ENCODE measurements around the gene FEZF2.

Gene FEZF2

DNA sequence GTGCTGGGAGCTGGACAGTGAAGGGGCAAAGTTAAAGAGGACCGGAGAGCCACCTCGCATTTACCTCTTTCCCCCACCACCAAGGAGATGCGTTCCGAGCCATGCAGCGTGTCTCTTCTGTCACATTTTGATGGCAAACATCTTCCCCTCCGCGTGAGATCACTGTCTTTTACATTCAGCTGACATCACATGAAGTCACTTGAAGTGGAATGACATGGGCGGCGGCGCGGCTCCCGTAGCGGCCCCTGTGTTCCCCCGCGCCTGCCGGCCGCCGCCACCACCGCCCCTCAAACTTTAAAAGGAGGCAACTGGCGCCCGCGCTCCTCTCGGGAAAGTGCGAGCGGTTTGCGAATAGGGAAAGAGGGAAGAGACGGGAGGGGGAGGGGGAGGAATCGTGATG, at the start of gene FEZF2:
TSS of gene FEZF2 (minus strand) at position 336 of the 400 bp plus-strand sequence. CDS start 682 bp downstream, outside the sequence.
- no peak for DNase-seq

DNA sequence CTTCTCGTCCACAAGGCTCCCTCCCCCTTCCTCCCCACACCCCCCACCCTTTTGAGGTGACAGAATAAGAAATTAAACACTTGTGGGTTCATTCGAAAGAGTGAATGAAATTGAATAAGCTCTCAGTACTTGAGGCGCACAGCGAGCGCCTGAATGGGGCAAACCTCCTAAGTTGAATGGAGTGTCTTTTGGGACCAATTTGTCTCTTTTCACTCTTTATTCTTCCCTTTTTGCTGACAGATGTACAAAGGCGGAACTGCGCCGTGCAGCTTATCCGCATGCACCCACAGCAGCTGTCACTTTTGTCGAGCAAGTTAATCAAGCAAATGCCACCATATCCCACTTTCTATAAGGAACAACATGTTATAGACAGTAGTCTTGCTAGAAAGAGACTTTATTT, 47.9 kb upstream of the FEZF2 start:
- DNase-seq = no peak

DNA sequence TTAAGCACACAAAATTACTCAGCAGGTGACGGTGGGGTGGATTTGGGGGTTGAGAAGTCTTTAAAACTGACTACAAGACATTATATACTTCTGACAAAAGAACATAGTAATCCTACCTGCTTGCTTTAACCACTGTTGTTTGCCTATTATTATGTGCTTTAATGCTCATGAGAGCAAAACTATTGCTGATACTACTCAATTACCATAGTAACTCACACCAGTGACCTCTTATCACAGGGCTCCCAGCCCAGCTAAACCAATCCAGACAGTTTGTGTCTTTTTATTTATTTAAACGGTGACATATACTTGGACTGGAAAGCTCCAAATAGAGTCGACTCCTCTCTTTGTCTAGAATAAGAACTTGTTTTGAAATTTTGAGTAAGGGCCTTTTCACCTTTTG, 42.8 kb upstream of the FEZF2 start:
- DNase-seq = no peak

DNA sequence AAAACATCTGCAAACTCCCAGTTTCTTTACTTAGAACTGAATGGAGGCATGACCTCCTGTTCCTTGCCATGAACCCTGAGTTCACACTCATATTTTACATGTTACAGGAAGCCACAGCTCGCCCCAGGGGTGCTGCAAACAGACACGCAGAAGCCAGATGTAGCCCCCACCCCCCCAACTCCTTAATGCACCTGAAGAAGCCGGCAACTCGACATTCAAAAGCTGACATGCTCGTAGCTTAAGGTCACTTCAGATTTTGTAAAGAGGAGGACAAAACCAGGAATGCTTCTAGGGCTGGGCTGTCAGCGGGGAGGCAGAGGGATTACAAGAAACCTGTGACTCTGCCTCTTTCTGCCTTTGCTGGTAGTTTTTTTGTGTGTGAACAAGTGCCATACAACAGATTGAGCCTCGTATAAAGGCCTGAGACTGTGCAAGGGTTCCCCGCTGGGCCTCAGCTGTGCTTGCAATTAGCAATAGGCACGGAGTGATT, 42.0 kb upstream of the FEZF2 start:
- no peak for DNase-seq

DNA sequence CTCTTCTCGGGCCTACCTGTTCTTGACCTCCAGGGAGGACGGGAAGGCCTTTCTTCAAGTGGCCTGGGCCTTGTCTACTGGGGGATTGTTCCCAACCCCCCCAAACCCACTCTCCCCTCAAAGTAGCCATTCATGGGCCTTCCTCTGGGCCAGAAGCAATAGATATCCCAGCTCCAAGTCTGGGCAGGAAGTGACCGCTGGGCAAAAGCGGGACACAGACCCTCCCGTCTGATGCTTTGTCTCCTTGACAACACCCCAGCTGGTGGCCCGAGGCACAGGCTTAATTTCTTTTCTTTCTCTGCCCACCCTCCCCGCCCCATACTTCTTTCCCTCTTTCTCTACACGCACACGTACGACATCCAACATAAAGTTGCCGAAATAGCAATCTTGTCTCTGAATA, 41.4 kb upstream of the FEZF2 start:
- no peak for DNase-seq

DNA sequence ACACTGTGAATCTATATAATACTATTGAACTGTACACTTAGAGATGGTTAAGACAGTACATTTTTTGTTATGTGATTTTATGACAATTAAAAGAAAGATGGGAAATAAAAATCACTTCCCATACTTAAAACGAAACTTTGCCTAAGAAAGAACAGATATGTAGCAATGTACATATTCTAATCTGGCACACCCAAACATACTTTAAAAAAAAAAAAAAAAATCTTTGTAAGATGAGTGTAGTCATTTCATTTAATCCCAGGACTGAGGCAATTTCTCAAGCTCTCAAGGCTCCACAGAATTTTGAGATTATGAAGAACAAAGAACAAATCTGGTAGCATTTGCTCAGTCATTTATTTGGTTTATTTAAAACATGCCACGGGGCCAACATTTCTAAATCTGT, 40.3 kb upstream of the FEZF2 start:
- DNase-seq = no peak

DNA sequence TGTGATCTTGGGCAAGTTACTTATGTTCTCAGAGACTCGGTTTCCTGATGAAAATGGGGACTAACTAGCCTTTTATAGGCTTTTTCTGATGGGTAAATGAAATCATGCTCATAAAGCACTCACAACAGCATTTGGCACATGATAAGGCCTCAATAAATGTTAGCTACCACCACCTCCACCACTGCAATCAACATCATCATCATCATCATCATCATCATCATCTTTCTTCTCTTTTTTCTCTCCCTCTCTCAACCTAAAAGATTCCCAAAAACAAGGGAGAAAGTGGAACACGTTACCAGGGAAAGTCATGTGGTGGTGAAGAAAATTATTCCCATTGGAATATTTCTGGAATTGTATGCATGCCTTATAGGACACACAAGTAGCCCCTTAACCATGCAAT, 33.6 kb upstream of the FEZF2 start:
- DNase-seq = no peak

DNA sequence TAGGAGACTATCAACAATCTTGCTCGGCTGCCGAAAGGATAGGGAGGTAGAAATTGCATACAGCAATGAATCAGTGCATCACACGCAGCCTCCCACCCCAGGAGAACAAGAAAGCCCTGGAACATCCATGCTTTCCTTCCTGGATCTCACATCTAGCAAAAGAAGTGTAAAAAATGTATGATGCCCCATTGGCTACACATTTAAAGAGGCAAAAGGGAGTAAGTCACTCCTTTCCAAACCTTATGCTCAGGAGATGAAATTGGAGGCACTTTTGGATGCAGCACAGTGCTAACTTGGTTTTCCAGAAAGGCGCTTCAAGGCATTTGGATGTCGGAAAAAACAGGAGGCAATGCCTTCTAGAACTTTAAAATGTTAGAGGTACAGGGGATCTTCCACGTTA, 32.2 kb upstream of the FEZF2 start:
- no peak for DNase-seq

DNA sequence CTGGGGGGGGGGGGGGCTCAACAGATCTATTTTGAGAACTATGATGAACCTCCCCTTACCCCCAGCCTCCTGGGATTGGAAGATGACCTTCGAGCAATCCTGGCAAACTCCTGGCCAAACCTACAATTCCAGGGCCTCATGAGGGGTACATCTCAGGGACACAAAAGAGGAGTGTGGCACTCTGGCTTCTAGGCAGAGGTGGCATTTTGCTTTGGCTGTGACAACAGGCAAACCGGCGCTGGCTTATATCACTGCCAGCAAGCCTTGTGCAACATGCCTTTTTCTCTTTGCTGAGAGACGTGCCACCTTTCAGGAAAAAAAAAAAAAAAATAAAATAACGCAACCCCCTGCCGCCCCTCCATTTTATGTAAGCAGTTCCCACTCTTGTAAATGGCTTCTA, 31.8 kb upstream of the FEZF2 start:
- DNase-seq = no peak

DNA sequence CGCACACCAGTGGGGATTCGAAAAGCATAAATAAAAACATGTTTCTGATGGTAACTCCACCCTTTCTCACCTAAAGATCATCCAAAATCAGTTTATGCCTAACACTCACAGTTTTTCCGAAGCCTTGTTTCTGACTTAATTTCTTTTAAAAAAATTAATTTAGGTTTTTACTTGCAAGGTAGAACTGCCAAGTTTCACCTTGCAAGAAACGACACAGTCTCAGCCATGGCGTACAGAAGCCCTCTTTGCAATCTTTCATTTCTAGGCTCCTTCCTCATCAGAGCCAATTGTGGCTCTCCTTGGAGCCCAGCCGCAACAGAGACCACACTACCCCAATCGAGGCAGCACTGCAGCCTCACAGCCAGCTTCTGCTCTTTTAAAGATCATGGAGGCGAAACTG, 31.0 kb upstream of the FEZF2 start:
- no peak for DNase-seq

DNA sequence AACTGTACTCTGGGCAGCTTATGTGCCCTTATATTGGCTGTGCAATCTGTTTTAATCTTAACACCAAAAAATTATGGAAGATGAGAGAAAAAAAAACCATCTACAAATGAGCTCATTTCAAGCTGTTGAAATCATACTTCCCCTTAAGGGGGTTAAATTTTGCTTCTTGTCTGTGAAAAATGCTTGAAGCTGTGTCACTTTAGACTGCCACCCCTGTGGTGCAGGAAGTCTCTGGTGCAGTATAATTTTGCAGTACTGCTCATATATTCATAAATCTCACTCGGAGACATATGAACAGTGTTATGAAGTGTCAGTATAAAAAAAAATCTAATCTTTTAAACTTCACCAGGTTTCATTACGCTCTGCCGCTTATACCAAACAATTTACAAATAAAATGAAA, 30.4 kb upstream of the FEZF2 start:
- DNase-seq = no peak

DNA sequence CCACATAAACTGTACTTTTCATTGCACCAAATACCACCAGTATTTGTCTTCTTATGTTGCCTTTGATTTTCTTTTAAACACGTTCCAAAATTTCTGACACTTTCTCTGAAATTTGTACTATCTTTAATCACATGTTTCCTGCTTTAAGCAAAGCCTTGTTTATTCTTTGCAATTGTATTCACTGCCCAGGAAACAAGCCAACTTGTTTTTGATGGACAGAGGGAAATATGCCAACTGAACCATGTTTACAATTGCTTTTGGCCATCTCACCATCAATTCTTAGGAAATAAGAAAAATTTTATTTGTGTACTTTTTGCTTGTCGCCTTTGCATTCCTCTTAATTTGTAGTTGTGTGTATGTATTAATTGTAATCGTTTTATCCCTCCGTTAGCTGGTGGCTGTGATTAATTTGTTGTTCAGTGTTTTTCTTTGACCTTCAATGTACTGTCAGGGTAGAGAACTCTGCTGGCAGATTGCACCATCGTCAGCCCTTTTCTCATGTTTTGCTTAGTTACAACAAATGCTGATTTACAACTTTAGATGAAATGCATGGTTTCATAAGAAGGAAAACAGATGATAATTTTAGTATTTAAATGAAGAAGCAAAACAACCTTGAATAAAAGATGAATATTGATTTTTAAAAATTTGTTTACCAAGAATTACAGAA, 19.4 kb upstream of the FEZF2 start:
- no peak for DNase-seq

DNA sequence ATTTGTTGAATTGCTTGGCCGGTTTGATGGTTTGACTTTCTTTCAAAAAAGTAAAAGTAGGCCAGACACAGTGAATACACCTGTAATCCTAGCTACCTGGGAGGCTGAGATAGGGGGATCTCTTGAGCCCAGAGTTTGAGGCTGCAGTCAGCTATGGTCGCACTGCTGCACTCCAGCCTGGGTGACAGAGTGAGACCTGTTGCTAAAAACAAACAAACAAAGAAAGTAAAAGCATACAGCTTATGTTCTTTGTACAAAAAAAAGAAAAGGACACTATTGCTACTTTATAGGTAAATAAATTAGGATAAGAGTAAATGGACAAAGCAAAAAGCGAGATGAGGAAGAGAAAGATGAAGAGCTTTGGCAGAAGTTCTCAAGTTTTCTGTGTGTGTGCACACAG, 13.9 kb upstream of the FEZF2 start:
- no peak for DNase-seq

DNA sequence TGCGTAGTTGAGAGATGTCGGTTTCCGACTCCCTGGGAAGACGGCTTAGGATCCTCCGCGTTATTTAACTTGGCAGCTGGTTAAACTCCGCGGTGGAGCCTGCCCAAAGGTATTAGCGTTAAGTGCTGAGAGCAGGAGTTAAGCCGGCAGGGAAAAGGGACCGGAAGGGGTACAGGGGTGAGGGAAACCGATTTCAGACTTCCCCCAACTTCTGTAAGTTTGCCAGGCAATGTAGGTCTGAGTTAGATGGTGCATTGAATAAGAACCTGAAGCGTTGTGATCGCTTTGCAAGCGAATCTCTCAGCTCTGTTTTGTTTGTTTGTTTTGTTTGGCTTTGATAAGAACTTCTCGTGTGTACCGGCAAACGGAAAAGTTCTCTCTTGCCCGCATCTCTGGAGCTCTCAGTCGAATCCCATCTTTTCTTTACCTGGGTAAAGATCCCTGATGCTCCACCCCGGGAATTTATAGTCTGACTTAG, 6.0 kb upstream of the FEZF2 start:
- DNase-seq = no peak

DNA sequence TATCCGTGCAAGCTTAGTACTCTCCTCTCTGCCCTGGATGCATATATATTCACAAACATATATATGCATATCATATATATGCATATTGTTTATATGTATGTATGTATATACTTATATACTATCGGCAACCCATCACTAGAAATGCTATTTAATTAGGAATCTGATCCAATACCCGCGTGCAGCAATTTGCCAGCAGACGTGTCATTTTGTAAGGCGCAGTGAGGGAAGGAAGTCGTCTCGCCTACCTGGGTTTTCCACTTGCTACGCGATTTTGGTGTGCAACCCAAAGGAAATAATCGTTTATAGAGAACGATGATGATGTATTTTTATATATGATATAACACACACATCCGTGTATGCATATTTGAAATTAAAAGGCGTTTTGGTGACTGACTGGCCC, 5.6 kb upstream of the FEZF2 start:
- DNase-seq = no peak

DNA sequence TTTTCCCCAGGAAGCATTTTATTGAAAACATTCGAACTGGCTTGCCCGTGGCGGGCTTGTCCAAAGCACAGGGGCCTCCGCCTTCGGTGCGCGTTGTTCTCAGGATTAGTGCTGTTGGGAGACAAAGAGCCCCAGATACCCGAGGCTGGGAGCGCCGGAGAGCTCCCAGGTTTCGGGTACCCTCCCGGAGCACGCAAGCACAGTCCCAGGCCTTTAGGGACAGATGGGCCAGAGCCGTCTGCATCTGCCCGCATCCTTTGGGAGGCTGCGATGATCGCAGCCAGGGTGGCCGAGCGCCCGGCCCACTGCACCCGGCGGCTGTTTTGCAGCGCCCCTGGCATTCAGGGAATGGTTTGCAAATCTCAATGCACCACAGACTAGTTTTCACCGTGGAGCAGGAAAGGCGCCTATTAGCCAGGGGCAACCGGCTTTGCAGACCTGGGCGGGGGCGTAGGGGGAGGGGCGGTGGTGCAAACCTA, 5.0 kb upstream of the FEZF2 start:
- no peak for DNase-seq

DNA sequence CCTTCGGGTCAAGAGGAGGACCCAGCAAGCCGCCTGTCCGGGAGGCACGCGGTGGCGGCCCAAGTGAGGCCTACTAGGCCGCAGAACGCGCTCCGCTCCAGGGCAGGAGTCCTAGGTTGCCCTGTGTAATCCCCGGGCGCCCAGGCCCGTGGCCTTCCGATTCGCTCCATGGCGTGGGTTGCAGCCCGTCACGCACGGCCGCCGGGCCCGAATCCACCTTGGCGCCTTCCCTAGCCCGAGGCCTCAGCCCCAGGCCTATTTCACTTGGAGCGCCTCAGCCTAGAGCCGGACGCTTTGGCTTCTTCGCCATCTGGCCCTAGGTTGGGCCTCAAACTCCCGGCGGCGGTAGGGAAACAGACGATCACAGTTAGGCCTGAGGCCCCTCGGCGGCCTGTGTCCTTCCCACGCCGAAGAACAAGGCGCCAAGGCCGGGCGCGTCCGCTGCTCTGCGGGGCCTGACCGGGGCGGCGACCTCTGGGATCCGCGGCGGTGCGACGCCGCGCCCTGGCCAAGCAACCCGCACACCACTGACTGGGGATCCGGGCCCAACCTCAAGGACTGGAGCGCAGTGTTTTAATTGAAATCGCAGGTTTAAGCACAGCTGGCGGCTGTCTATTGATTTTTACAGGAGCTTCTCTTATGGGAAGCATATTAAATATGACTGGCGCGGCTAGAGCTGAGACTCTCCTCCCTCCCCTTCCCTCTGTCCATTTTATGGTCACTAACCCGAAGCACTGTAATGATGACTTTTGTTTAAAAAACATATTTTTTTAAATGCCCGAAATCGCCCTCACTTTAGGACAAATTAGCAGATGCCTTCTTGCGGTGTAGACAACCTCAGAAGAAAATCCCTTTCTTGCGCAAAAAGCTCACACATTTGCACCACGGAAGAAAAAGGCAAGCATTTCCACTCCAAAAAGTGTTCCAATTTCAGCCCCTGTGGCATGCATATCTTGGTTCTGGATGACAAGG, 3.8 kb upstream of the FEZF2 start:
- no peak for DNase-seq

DNA sequence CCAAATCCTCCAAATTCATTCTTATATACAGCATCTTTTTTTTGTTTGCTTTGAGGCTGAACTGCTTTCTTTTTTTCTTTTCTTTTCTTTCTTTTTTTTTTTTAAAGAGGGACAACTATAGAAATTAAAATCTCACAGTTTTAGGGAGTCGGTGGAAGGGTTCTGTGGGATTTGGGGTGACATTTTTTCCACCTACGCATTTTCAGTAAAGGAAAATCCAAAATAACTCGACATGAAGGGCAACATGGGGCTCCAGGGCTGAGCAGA, 3.0 kb upstream of the FEZF2 start:
- no peak for DNase-seq

DNA sequence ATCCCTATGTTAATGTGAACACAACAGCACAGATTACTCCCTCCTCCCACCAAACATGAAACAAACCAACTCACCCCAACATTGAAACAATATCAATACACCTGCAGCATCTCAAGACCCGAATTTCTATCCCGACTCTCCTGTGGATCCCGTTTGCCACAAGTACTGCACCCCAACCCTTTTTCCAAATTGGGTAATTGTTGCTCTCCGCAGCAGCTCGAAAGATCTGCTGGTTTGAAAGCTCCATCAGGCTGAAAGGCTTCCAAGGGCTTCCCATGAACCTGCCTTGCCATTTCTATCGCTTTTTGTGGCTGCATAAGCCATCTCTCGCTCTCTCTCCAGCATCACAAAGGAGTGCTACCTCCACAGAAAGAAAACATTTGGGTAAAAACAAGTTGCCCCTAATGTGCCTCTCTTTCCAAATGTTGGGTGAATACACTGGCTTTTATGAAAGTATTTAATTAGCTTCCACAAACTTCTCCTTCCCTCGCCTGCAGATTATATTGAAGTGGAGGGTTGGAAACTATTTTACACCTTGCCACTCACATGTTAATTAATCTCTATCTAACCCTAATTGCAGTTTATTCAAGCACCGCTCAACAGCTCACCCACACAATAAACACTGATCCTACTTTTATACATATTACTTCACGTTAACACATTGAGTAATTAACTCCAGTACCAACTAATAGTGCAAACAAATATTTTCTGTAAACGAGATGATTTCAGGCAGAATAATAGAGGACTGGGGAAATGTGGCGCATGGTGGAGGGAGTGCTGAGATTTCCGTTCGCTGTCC, 2.5 kb upstream of the FEZF2 start:
- no peak for DNase-seq

DNA sequence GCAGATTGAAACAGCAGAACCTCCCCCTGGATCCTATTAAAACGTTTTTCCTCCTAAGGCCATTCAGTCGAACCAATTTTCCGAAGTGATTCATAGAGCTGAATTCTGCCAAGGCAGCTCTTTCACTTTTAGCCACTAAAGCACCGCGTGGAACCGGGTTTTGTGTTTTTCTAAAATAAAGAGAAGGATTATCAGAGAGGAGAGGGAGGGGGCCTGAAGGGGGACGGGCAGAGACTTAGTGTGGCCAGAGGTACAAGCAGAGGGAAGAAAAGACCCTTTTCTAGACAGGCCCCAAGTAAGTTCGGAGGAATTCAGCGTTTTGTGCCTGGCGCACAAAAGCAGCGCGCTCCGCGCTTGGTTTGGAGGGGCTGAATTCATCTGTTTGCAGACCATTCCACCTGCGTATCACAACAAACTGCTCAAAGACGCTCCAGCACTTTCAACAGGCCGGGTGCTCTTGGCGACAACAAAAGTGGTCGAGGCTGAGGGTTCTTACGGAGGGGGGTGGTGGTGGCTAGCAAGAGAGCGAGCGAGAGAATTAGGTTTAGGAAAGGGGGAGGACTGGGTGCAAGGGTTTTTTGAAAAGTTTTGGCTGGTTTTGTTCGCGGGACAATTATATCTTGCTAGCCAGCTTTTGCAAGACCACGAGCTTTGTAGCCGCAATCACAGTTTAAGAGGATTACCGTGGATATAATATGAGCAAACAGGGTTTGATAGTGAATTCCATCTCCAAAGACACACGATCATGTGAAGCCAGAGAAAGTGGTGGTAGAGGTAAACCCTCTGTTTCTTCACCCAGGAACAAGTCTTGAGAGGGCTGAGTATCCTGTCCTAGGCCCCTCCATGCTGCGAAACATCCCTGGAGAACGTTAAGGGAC, 1.2 kb upstream of the FEZF2 start:
- DNase-seq = no peak

DNA sequence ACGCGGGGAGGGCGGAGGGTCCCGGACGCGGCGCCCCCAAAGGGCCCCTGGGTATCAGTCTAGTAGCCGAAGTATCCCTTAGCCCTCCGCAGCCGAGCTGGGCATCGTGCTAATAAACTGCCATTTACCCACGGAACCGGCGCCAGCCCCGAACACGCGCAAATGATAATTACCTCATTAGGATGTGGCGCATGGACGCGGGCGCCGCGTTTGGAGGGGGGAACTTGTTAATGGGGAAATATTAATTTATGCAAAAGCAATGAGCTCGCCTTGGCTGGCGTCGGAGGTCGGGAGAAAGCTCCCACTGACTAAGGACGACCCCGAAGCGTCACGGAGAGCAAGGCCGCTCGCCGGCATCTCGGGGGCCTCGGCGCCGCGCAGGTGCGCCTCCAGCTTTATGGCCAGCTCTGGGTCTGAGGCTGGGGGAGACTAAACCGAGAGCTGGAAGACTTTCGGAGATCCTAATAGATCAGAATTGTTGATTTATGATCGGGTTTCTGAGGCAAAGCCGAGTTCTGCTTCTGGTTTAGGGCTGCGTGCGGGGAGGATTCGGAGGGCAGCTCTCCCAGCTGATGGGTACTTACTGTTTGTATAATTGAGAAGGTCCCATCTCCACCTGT, 474 bp upstream of the FEZF2 start:
- no peak for DNase-seq

DNA sequence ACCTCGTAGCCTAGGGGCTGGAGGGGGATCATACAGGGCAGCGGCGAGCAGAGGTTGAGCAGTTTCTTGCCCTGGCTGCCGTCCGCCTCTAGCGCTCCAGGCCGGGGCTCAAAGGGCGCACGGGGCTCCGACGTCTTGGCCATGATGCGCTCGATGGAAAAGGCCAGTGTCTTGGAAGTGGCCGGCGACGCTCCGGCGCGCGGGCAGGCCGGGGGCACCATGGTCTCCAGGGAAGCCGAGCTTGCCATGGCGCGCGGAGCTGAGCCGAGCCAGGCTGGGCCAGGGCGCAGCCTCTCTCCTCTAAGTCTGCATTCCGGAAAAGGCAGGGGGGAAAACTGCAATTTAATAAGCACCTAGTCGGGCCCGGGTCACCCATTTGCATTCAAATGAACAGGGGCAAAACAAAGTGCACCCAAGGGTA, 719 bp downstream of the FEZF2 start:
- DNase-seq = no peak

Data from stimulated activated CD4-positive, alpha-beta T cell treated with anti-CD3 and anti-CD28 coated beads, Interleukin-1b, Interleukin-23, amount 100 ng/mL, for 48 hours (primary cell).